Osteocyte (in vitro differentiated cells): ENCODE results near the gene SLIT1. TPM values are rescaled to one million over a fixed set of nuclear protein-coding genes. Genes with fewer than 3 reads are reported as not detected.
A peak's percentile ranks its signal among the peaks of the same experiment; 100 is the strongest.

ENCODE experiments used
- DNase-seq: peaks from one replicate; pipeline ENCODE4 v3.0.0; 2021; ENCODE audit warnings: mixed read lengths; ENCODE audit not compliant: unreplicated experiment; ENCODE audit errors: extremely low spot score
- H3K27ac Mint-ChIP-seq: one replicate; pipeline ENCODE4 v1.8.0; 2021; ENCODE audit warnings: mild to moderate bottlenecking, mixed read lengths; ENCODE audit not compliant: unreplicated experiment
- H3K27me3 Mint-ChIP-seq: one replicate; pipeline ENCODE4 v1.8.0; 2021; ENCODE audit warnings: mixed read lengths; ENCODE audit not compliant: unreplicated experiment
- H3K36me3 Mint-ChIP-seq: one replicate; pipeline ENCODE4 v1.8.0; 2021; ENCODE audit warnings: mixed read lengths; ENCODE audit not compliant: unreplicated experiment
- H3K4me1 Mint-ChIP-seq: one replicate; pipeline ENCODE4 v1.8.0; 2021; ENCODE audit warnings: mixed read lengths; ENCODE audit not compliant: unreplicated experiment
- H3K4me3 Mint-ChIP-seq: one replicate; pipeline ENCODE4 v1.8.0; 2021; ENCODE audit warnings: mild to moderate bottlenecking, moderate library complexity, mixed read lengths; ENCODE audit not compliant: unreplicated experiment
- H3K9me3 Mint-ChIP-seq: one replicate; pipeline ENCODE4 v1.8.0; 2021; ENCODE audit warnings: mixed read lengths; ENCODE audit not compliant: unreplicated experiment
- CTCF ChIP-seq: fragments of 200-600 bp; sonication (generic); IDR thresholded peaks from 2 replicates; pipeline ENCODE4 v1.5.0; 2021; ENCODE audit warnings: antibody characterized with exemption, mild to moderate bottlenecking, moderate library complexity
- long read RNA-seq: library from polyadenylated mRNA; unstranded; transcript quantifications from one replicate; pipeline ENCODE4 v2.0.0, GENCODE V29; 2021
- total RNA-seq: library from RNA; stranded (reverse); gene quantifications from 2 replicates; pipeline ENCODE4 v1.2.1, GENCODE V29; 2021

Gene SLIT1
- total RNA-seq = 0.16 TPM in 1 of 2 replicates, not detected in the other
- long read RNA-seq = 0 reads

- no peak for TF ChIP-seq CTCF
- Mint-ChIP-seq H3K36me3 (no peaks in the 10 kb centered on the region), H3K27me3 (peaks cover 75% of the 10 kb centered on the region), H3K4me3 (peak within 1 kb of the TSS; percentile 54), H3K4me1 (peaks cover 7% of the 10 kb centered on the region), H3K9me3 (no peaks in the 10 kb centered on the region), H3K27ac (no peak within 1 kb of the TSS)
- no peak for DNase-seq
Observed at GRCh38 chr10:97185326-97186058, at the start of gene SLIT1. TSS of gene SLIT1 (minus strand) at chr10:97185959. CDS start at chr10:97185674, 285 bp downstream.

- Mint-ChIP-seq H3K4me1 (no peaks in the 10 kb centered on the region), H3K27me3 (no peaks in the 10 kb centered on the region), H3K36me3 (peaks cover 3% of the 10 kb centered on the region), H3K27ac (no peak overlapping the region), H3K4me3 (no peak overlapping the region), H3K9me3 (no peaks in the 10 kb centered on the region)
- no peak for TF ChIP-seq CTCF
- DNase-seq = no peak
Observed at GRCh38 chr10:97235353-97235752, 49.6 kb upstream of the SLIT1 start.

GRCh38 chr10:97234400-97234799 is 48.6 kb upstream of the SLIT1 start:
- DNase-seq = no peak
- H3K27ac Mint-ChIP-seq = no peak overlapping the region
- H3K36me3 Mint-ChIP-seq = peaks cover 3% of the 10 kb centered on the region
- H3K9me3 Mint-ChIP-seq = no peaks in the 10 kb centered on the region
- no peak overlapping the region for H3K4me3 Mint-ChIP-seq
- H3K4me1 Mint-ChIP-seq = no peaks in the 10 kb centered on the region
- TF ChIP-seq CTCF = peak; percentile 71
- H3K27me3 Mint-ChIP-seq = no peaks in the 10 kb centered on the region

- H3K4me3 Mint-ChIP-seq = no peak overlapping the region
- no peak for TF ChIP-seq CTCF
- no peaks in the 10 kb centered on the region for H3K4me1 Mint-ChIP-seq
- no peak for DNase-seq
- H3K36me3 Mint-ChIP-seq = peaks cover 5% of the 10 kb centered on the region
- H3K9me3 Mint-ChIP-seq = no peaks in the 10 kb centered on the region
- no peak overlapping the region for H3K27ac Mint-ChIP-seq
- no peaks in the 10 kb centered on the region for H3K27me3 Mint-ChIP-seq
Observed at GRCh38 chr10:97230146-97230545, 44.4 kb upstream of the SLIT1 start.

GRCh38 chr10:97229322-97230015 is 43.7 kb upstream of the SLIT1 start:
- no peaks in the 10 kb centered on the region for H3K9me3 Mint-ChIP-seq
- H3K27me3 Mint-ChIP-seq = no peaks in the 10 kb centered on the region
- H3K4me1 Mint-ChIP-seq = no peaks in the 10 kb centered on the region
- H3K27ac Mint-ChIP-seq = no peak overlapping the region
- H3K36me3 Mint-ChIP-seq = peaks cover 5% of the 10 kb centered on the region
- TF ChIP-seq CTCF = no peak
- no peak overlapping the region for H3K4me3 Mint-ChIP-seq
- no peak for DNase-seq
